ENCODE results near the gene PRDX6.
"Not testable (repeated sequence)": the region's sequence is repeated elsewhere in the genome, so short reads cannot be mapped to it uniquely, and the experiment has no call there.

PRDX6 gene

DNA sequence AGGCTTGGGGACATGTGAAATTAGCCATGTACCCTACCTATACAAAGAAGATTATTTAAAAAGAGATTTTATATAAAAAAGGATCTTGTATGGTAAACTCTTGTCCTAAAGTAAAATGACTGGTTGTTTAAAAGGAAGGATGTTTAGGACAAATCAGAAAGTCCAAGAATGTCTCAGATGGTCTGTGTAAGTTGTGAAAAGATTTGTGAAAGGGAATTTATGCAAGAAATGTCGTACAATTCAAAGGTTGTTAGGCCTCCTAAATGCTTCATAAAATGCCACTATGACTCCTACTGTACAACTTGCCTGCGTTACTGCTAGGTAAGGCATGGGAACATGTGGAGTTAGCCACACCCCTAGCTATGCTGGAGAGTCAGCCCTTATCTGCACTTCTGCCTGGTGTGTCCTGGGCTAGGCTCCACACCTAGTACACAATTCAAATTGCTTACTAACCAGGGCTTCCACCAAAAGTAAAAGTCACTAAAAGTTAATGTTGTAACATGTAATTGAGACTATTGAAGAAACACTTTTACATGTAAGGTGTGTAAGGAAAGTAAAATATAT is 19.7 kb downstream of the PRDX6 start:
- no peak for DNase-seq (ENCODE audit: low read depth in 2 of 3, low spot score in 1 of 3)

DNA sequence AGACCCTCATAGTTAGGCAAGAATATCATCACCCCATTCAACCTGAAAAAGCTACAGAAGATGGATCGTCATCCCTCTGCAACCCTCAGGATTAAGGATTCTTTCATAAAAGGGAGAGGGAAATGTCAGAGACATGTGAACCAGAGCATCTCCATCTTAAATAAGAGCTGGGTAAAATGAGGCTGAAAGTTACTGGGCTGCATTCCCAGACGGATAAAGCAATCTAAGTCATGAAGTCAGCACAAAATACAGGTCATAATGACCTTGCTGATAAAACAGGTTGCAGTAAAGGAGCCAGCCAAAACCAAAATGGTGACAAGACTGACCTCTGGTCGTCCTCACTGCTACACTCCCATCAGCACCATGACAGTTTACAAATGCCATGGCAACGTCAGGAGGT is 22.6 kb downstream of the PRDX6 start:
- DNase-seq (ENCODE audit: low read depth in 2 of 3, low spot score in 1 of 3) = no peak

DNA sequence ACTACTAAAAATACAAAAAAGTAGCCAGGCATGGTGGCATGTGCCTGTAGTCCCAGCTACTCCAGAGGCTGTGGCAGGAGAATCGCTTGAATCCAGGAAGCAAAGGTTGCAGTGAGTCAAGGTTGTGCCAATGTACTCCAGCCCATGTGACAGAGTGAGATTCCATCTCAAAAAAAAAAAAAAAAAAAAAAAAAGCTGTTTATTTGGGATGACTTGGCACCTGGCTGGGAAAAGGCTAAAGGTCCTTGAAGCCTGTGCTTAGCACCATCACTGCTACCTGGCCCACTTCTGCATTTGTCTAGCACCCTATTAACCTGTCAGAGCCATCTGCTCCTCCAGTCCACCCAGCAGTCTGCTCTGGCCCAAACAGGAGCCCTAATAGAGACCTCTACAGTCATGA is 25.0 kb downstream of the PRDX6 start:
- DNase-seq (ENCODE audit: low read depth in 2 of 3, low spot score in 1 of 3) = no peak

DNA sequence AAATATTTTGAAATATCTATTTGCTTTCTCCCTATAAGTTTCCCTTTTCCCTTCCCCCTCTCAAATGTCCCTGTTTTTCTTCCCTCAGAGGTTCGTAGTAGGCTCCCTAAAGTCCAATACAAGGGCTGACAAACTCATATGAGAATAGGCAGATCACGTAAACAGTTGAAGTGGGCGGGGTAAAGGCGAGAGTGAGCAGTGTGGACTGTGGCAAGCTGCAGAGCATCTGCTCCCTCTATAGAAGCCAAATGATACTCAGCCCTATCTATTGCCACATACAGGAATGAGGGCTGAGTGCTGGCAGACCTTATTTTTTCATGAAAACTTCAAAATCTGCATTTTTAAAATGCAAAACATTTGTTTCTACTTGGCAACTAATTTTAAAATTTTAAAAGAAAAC is 26.3 kb downstream of the PRDX6 start:
- no peak for DNase-seq (ENCODE audit: low read depth in 2 of 3, low spot score in 1 of 3)

DNA sequence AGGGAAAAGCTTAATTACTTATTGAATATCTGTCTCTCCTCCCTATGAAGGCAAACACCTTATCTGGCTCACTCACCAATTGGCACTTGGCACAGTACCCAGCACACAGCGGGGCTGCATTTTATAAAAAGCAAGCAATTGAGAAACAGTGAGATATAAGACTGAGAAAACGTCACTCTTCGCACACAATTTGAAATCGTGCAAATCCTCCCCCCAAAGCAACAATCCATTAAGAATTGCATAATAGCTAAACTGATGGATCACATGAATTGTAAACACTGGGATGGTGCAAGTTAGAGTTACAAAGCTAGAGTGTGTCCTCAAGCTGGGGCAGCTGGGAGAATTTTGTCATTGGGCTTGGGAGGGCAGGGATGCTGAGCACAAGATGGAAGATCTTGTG is 27.1 kb downstream of the PRDX6 start:
- DNase-seq (ENCODE audit: low read depth in 2 of 3, low spot score in 1 of 3) = no peak

DNA sequence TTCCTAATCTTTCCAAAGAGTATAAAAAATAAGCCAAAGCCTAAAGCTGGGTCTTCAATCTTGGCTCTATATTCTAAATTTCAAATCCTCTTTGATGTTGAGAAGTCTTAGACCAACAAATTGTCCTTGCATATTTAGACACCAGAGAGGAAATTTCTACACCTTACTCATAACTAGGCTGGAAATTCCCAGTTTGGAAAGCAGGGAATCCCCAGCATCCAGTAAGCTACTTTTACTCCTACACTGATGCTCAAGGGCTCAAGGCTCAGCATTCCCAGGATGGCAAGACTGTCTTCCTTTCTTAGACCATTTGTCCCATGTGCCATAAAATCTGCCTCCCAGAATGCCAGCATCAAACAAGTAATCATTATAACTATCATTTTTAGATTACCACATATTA is 28.3 kb downstream of the PRDX6 start:
- no peak for DNase-seq (ENCODE audit: low read depth in 2 of 3, low spot score in 1 of 3)

DNA sequence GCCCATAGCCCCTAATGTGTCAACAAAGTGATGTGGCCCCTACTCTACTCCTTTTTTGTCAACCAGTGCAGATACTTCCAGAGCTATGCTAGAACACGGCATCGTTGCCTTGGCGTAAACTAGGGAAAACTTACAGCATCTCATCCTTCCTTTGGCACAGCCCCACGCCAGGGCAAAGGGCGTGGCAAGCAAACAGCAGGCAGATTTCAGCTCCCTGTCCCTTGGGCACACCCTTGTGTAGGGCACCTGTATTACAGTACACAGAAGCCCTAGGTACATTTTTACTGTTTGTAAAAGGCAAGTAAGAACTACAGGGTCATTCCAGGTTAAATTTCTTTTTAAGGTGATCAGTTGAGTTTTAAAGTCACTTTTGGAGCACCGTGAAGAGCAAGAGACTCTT is 29.3 kb downstream of the PRDX6 start:
- no peak for DNase-seq (ENCODE audit: low read depth in 2 of 3, low spot score in 1 of 3)

DNA sequence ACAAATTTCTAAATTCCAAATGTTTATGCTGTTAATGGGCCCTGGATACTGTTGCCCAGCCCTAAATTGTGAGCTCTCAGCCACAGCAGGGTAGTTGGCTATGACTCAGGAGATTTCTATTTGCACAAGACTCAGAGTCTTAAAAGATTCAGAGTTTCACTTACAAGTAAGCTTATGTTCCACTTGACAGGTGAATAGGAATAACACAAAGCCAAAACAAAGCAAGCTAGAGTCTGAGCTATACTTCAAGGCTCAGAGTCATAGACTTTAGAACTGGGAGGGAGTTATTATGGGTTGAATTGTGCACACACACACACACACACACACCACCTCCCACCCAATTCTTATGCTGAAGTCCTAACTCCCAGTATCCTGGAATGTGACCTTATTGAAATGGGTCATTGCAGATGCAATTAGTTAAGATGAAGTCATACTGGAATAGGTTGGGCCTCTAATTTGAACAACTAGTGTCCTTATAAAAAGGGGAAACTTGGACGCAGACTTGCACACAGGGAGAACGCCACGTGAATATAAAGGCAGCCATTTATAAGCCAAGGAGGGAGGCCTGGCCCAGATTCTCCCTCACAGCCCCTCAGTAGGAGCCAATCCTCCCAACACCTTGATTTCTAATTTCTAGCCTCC is 30.2 kb downstream of the PRDX6 start:
- DNase-seq (ENCODE audit: low read depth in 2 of 3, low spot score in 1 of 3) = no peak

DNA sequence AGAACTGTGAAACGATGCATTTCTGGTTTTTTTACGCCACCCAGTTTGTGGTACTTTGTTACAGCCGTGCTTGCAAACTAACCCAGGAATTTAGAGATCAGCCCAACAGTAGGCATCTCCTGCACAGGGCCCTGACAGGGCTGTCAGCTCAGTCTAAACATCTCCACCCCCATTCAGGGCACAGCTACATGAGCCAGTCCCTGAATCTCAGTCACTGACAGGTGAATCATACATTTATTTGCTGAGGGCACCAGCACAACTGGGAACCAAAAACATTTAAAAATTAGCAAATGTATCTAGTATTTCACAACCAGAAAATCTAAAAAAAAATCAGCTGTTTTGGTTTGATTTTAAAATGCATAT is 30.7 kb downstream of the PRDX6 start:
- DNase-seq (ENCODE audit: low read depth in 2 of 3, low spot score in 1 of 3) = no peak

DNA sequence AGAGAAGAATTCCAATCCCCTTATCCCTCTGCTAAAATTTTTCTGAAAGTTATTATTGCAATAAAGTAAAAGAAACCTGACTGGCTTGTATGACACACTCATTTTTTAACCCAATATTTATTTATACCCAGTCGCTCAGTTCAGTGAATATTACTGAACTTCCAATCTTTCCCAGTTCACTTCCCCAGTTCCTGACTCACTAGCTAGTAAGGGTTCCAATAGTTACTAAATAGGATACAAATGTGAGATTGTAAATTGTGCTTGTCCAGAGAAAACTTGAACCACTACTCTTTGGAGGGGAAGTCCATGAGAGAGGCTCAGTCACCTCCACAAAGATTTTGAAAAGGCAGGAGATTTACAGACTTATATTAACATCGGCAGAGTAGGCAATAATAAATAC is 31.4 kb downstream of the PRDX6 start:
- DNase-seq (ENCODE audit: low read depth in 2 of 3, low spot score in 1 of 3) = no peak

DNA sequence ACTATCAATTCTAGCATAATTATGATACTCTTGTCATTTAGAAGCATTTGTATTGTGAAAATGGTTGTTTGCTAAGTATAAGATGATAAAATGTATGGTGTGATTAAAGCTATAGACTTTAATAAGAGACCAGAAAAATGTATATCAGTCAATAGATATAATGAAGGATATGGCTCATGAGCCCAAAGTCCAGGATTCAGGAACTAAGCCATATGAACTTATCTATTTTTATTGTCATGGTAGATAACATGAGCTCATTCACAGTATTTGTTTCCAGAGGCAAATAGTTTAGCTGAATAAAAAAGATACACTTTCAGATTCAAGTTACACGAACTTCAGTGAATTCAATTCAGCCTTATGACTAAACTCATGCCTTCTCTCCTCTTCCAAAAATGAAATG is 32.7 kb downstream of the PRDX6 start:
- no peak for DNase-seq (ENCODE audit: low read depth in 2 of 3, low spot score in 1 of 3)

DNA sequence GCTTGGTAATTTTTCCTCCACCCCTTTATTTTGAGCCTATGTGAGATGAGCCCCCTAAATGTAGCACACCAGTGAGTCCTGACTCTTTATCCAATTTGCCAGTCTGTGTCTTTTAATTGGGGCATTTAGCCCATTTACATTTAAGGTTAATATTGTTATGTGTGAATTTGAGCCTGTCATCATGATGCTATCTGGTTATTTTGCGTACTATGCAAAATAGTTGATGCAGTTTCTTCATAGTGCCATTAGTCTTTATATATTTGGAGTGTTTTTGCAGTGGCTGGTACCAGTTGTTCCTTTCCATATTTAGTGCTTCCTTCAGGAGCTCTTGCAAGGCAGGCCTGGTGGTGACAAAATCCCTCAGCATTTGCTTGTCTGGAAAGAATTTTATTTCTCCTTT is 37.4 kb downstream of the PRDX6 start:
- DNase-seq (ENCODE audit: low read depth in 2 of 3, low spot score in 1 of 3) = not testable (repeated sequence)

DNA sequence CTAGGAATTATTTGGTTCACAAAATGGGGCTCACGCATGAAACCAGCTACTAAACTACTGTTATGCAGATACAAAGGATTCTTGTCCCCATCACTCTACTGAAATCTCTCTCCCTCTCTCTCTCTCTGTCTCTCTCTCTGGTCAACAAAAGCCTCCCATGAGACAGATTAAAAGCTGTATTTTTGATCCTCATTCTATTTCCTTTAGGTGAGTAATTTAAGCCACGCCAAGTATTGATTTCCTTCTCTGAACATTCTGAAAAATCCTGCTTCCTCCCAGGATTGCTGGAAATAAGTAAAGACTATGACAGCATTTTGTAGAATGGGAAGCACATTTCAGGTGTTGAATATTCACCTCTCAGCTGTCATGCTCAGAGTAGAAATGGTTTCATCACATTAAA is 43.7 kb downstream of the PRDX6 start:
- DNase-seq (ENCODE audit: low read depth in 2 of 3, low spot score in 1 of 3) = no peak

DNA sequence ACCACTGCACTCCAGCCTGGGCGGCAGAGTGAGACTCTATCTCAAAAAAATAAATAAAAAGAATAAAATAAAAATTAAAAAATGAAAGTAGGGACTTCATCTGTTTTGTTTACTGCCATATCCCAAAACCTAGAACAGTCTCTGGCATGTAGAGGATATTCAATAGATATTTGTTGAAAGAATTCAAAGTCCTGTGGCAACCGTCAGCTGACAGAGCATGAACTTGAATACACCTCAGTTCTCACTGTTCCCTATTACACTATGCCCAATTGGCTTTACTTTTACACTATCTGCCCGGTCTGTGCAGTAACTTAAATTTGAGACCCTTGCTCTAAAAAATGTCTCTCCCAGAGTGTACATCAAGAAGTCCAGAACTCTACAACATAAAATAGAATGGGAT is 46.2 kb downstream of the PRDX6 start:
- DNase-seq (ENCODE audit: low read depth in 2 of 3, low spot score in 1 of 3) = no peak

DNA sequence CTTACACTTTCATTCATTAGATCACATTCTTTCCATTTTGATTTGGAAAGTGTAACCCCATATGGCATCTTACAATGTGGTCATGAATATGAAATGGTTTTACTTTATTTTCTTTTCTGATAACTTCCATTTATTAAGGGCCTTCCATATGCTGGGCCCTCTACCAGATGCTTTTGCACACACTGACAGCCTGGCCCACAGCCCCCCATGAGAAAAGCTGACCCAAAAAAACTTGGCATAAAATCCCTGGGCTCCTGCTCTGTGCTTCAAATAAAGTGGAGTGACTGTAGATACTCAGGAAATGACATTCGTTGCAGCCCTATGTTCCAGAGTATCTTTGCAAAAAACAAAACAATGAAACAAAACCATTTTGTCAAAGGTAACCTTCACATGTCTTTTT is 48.8 kb downstream of the PRDX6 start:
- no peak for DNase-seq (ENCODE audit: low read depth in 2 of 3, low spot score in 1 of 3)

DNA sequence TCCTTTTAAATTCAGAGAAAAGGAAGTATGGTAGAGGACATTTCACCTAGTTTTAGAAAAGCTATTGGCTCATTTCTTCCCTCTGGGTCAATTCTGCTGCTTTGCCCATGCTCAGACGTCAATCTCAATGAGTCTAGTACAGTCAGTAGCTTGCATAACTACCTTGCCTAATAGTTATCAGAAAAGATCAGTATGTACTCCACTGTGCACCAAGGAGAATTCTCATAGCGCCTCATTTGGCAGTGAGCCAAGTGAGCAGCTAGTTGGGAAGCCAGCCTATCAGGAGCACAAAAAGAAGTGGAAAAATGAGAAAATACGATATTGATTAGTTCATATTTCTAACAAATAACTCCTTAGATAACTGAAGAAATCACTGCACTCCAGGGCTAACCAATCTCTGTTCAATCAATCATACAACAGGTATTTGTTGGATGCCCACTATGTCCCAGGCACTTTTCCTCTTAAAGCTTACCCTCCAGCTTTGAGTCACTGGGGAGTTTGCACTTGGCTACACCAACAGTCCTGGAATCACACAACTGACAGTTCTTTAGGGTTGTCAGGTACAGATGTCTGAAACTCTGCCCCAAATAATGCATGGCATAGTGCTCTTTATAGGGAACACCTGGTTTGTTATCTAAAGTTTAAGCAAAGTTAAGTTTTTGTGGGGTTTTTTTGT is 50.2 kb downstream of the PRDX6 start:
- no peak for DNase-seq (ENCODE audit: low read depth in 2 of 3, low spot score in 1 of 3)

DNA sequence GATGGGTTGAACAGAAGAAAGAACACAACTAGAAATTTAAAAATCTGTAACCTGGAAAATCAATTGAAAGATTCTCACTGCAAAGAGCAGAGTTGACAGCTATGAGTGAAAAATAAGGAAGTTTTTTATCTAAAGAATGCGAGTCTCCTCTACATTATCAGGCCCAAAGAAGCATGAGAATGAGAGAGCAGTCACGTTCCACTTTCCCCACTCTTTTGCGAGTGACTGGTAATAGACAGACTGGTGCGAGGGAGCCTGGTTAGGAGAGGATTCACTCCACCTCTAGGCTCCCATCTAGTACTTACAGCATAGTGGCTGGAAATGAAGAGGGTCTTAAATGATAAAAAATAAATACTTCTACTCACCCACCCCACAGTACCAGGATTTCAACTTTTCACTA is 52.0 kb downstream of the PRDX6 start:
- DNase-seq (ENCODE audit: low read depth in 2 of 3, low spot score in 1 of 3) = no peak

DNA sequence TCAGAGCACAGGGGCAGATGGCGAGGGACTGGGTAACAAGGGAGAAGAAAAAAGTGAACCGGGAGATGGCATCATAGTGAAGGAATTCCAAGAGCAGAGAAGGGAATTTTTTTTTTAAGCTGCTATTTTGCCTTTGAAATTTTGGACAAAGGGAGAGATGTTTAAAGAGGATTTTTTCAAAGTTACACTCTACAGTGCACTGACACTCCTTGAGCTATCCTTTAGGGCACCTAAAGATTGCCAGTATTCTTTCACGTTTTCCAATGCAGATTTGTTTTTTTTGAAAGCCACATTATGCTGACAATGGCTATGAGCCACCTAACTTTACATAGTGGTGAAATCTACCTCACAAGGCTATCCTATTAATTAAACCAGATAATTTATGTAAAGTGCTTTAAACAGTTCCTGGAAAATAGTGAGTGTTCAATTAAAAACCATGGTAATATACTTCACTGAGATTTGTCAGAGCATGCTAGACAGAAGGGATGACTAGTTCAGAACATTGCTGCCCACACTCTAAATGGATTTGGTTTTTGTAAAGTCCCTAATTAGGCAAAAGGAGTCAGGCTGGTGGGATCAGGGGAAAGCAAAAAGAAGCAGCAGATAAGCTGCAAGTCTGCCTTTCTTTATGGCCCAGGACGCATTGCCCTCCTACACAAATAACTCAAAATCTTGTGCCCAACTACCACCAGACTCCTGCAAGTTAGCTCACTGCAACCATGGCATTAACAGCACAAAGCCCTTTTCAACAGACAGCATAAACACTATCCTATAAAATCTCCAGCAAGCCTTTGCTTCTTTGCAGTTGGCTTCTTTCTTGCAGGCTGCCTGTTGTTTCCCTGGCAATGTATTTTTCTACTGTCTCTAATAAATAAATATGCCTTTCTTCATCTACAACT is 53.9 kb downstream of the PRDX6 start:
- DNase-seq (ENCODE audit: low read depth in 2 of 3, low spot score in 1 of 3) = no peak

DNA sequence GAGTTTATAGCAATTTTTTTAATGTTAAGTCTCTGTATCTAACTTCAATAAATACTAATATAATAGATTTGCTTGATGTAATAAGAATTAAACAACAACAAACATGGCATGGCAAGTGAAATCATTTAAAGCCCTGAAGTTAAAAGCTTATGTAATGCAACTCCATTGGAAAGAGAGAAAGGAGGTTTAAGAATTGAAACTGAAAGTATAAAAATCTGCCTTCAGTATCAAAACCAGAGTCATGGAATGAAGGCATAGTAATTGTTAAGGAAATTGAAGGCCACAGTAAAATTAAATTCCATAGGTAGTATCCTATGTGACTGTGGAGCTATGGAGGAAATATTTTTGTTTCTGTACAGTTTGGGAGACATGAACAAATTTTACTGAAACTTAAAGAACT is 55.1 kb downstream of the PRDX6 start:
- no peak for DNase-seq (ENCODE audit: low read depth in 2 of 3, low spot score in 1 of 3)

DNA sequence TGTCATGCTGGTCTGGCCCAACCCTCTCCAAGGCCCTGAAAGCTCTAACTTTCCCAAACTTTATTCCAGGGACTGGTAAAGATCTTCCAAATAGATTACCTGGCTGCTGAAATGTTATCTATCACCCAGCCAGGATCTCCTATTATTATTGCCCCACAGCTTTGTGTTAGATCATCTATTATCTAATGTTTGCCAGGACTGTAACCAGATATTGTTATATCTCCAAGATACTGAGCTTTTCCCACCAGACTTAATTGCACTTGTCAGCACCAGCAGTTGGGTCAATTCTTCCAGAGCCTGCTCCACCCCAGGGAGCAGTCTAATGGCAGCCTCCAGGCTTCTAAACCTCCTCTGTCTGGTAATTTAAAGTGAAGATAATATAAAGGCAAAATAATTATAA is 59.1 kb downstream of the PRDX6 start:
- no peak for DNase-seq (ENCODE audit: low read depth in 2 of 3, low spot score in 1 of 3)

All from stimulated activated CD4-positive, alpha-beta T cell treated with anti-CD3 and anti-CD28 coated beads, Interleukin-12 subunit alpha, Interleukin-12 subunit beta, amount 100 ng/mL, for 48 hours (primary cell).